ENCODE results near the gene NELL1.

DNA sequence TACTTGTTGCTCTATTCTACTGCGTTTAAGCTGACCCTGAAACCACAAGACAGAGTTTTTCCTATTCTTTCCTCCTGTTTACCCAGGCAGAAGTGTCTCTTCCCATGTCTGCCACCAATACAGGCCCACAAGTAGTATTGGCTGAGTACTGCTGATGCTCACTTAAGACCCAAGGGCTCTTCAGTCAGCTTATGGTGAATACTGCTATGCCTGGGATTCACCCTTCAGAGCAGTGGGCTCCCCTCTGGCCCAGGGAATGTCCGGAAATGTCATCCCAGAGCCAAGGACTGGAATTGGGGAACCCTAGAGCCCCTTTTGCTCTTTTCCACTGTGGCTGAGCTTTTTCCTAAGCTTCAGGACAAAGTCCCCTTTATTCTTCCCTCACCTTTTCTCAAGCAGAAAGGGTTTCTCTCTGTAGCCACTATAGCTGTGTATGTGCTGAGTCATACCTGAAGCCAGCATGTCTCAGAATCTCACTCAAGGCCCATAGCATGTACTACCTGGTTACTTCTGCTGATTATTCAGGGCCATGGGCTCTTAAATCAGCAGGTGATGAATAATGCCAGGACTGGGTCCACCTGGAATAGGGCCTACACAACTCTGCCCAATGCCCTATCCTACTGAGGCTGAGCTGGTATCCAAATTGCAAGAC, 777.7 kb downstream of the NELL1 start:
- TF ChIP-seq, protein P1, sequence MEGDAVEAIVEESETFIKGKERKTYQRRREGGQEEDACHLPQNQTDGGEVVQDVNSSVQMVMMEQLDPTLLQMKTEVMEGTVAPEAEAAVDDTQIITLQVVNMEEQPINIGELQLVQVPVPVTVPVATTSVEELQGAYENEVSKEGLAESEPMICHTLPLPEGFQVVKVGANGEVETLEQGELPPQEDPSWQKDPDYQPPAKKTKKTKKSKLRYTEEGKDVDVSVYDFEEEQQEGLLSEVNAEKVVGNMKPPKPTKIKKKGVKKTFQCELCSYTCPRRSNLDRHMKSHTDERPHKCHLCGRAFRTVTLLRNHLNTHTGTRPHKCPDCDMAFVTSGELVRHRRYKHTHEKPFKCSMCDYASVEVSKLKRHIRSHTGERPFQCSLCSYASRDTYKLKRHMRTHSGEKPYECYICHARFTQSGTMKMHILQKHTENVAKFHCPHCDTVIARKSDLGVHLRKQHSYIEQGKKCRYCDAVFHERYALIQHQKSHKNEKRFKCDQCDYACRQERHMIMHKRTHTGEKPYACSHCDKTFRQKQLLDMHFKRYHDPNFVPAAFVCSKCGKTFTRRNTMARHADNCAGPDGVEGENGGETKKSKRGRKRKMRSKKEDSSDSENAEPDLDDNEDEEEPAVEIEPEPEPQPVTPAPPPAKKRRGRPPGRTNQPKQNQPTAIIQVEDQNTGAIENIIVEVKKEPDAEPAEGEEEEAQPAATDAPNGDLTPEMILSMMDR (conservative IDR thresholded peaks at IDR 0.05; ENCODE audit: low read depth, low read length), result no peak
- TF ChIP-seq EZH2phosphoT487 (IDR thresholded peaks at IDR 0.05; ENCODE audit: borderline replicate concordance, low read length), result no peak
